Naive thymus-derived CD4-positive, alpha-beta T cell (primary cell): Measurements from ENCODE around the gene PCDH1. TPM values are rescaled to one million over a fixed set of nuclear protein-coding genes. Genes with fewer than 3 reads are reported as not detected.

Source experiments
- ATAC-seq: fragments of 150-1000 bp; cut with Tn5 transposase; 2 replicates; pipeline ENCODE4 v1.10.0; 2021; ENCODE audit warnings: mild to moderate bottlenecking, moderate library complexity
- CTCF ChIA-PET: fragments of 350-600 bp; sonication (Branson Sonifier 250); formaldehyde crosslinking; loops from one replicate; lab custom pipeline; 2021; ENCODE audit warnings: antibody characterized with exemption; lab: Charles Lee
- POLR2A ChIA-PET: fragments of 350-600 bp; sonication (Branson Sonifier 250); formaldehyde crosslinking; loops from one replicate; lab custom pipeline; 2021; ENCODE audit warnings: antibody characterized with exemption, inconsistent platforms; lab: Charles Lee
- DNase-seq, 9 donors: peaks; one replicate each; pipeline versions ENCODE4 v3.0.0 to v3.0.0-alpha.2; 2020 to 2022; ENCODE audit warnings: mixed read lengths in 1 of 9
- H3K27ac ChIP-seq: one replicate; pipeline ENCODE4 v1.7.0; 2013; ENCODE audit warnings: mild to moderate bottlenecking, low read depth, low read length, moderate library complexity
- H3K27me3 ChIP-seq, 2 donors: one replicate each; pipeline ENCODE4 v1.7.0; 2013; ENCODE audit warnings: low read length in 2 of 2, mild to moderate bottlenecking in 2 of 2, moderate library complexity in 2 of 2; ENCODE audit not compliant: control insufficient read depth in 2 of 2, insufficient read depth in 2 of 2
- H3K36me3 ChIP-seq, 3 experiments: 1 replicate in 2 of 3; 2 replicates in 1 of 3; pipeline ENCODE4 v1.7.0; 2013; ENCODE audit warnings: low read length in 3 of 3, mild to moderate bottlenecking in 3 of 3, moderate library complexity in 1 of 3; ENCODE audit not compliant: insufficient read depth in 3 of 3, control insufficient read depth in 2 of 3
- H3K4me1 ChIP-seq, 2 donors: one replicate each; pipeline ENCODE4 v1.7.0; 2013; ENCODE audit warnings: low read length in 2 of 2, mild to moderate bottlenecking in 2 of 2, moderate library complexity in 1 of 2; ENCODE audit not compliant: control insufficient read depth in 2 of 2, insufficient read depth in 2 of 2
- H3K4me3 ChIP-seq: 2 replicates; pipeline ENCODE4 v1.7.0; 2013; ENCODE audit warnings: mild to moderate bottlenecking, low read length
- H3K9me3 ChIP-seq, 3 experiments: 1 replicate in 2 of 3; 2 replicates in 1 of 3; pipeline ENCODE4 v1.7.0; 2013; ENCODE audit warnings: low read length in 3 of 3; ENCODE audit not compliant: control insufficient read depth in 2 of 3
- H3K27ac Mint-ChIP-seq, 9 donors: one replicate each; pipeline ENCODE4 v1.8.0; 2020 to 2022; ENCODE audit warnings: mixed read lengths in 9 of 9, mild to moderate bottlenecking in 8 of 9, moderate library complexity in 5 of 9, inconsistent platforms in 2 of 9
- H3K27me3 Mint-ChIP-seq, 5 donors: one replicate each; pipeline ENCODE4 v1.8.0; 2021 to 2022; ENCODE audit warnings: mixed read lengths in 5 of 5, mild to moderate bottlenecking in 1 of 5
- H3K36me3 Mint-ChIP-seq, 5 donors: one replicate each; pipeline ENCODE4 v1.8.0; 2020 to 2022; ENCODE audit warnings: mixed read lengths in 5 of 5, mild to moderate bottlenecking in 3 of 5, inconsistent platforms in 1 of 5
- H3K4me1 Mint-ChIP-seq, 7 donors: one replicate each; pipeline ENCODE4 v1.8.0; 2020 to 2022; ENCODE audit warnings: mixed read lengths in 7 of 7, mild to moderate bottlenecking in 3 of 7, inconsistent platforms in 1 of 7
- H3K4me3 Mint-ChIP-seq, 10 donors: one replicate each; pipeline ENCODE4 v1.8.0; 2020 to 2022; ENCODE audit warnings: mild to moderate bottlenecking in 10 of 10, mixed read lengths in 10 of 10, moderate library complexity in 6 of 10, inconsistent platforms in 2 of 10
- H3K9me3 Mint-ChIP-seq, 11 donors: one replicate each; pipeline ENCODE4 v1.8.0; 2020 to 2022; ENCODE audit warnings: mixed read lengths in 11 of 11, mild to moderate bottlenecking in 4 of 11, inconsistent platforms in 1 of 11, moderate library complexity in 1 of 11
- intact Hi-C, 2 donors: fragments of 100-400 bp; cut with micrococcal nuclease; formaldehyde crosslinking; loops; one replicate each; pipeline ENCODE4 v1.15.1; 2023
- polyA plus RNA-seq, 2 donors: library from polyadenylated mRNA; unstranded; fragments of 300-500 nt; fragmentation: Illumina TruSeq; gene quantifications; one replicate each; pipeline ENCODE4 v1.2.3, GENCODE V29; 2021
- total RNA-seq, 6 experiments: library from RNA in 5 of 6; stranded (reverse) in 5 of 6; gene quantifications; 1 replicate in 5 of 6; 2 replicates in 1 of 6; pipeline ENCODE4 v1.2.3 and lab custom pipeline; 2021 to 2026

Gene PCDH1
- total and polyA plus RNA-seq, 7 experiments from 2014 or later, result 0.05 to 3.2 (median 0.53) TPM; not detected in 4

- intact Hi-C loops, result loop anchor here (1.0 to 5.0 kb wide), 4 partner anchors 51 to 161 kb away; partner anchors contain the start of gene PCDH1 (in 2 of the 2)
- CTCF ChIA-PET, result interaction anchor here (1.3 to 2.4 kb wide), 2 partner anchors 52 to 135 kb away, joined by 3 to 8 read pairs; partner anchors contain the start of gene PCDH1
- Mint-ChIP-seq H3K27me3 (peaks cover 0 to 37% (median 14%) of the 10 kb centered on the region in 5 donors), H3K9me3 (peaks cover 0 to 2% (median 0%) of the 10 kb centered on the region in 11 donors), H3K4me1 (peaks cover 0 to 8% (median 0%) of the 10 kb centered on the region in 7 donors), H3K4me3 (no peak overlapping the region), H3K27ac (peak overlapping the region in 1 of 9 donors; percentile 57), H3K36me3 (no peaks in the 10 kb centered on the region)
- Histone ChIP-seq H3K4me1 (no peaks in the 10 kb centered on the region), H3K27me3 (no peaks in the 10 kb centered on the region), H3K36me3 (no peaks in the 10 kb centered on the region), H3K27ac (no peak overlapping the region), H3K4me3 (no peak overlapping the region), H3K9me3 (no peaks in the 10 kb centered on the region)
- DNase-seq (no peak), ATAC-seq (no peak)
- POLR2A ChIA-PET, result no interaction called here
Observed at GRCh38 chr5:141826674-141827073, 51.5 kb downstream of the PCDH1 start.

- peak overlapping the region in 1 of 9 donors; percentile 57 for H3K27ac Mint-ChIP-seq
- H3K27ac ChIP-seq, result no peak overlapping the region
- peaks cover 0 to 34% (median 14%) of the 10 kb centered on the region in 5 donors for H3K27me3 Mint-ChIP-seq
- H3K36me3 Mint-ChIP-seq, result no peaks in the 10 kb centered on the region
- POLR2A ChIA-PET, result interaction anchor here (0.5 kb wide), 1 partner anchor 236 kb away, joined by 3 read pairs; no protein-coding TSS in a partner anchor
- ATAC-seq, result peak; percentile 48
- H3K4me1 Mint-ChIP-seq, result peaks cover 0 to 8% (median 0%) of the 10 kb centered on the region in 7 donors
- no peak overlapping the region for H3K4me3 ChIP-seq
- no peaks in the 10 kb centered on the region for H3K27me3 ChIP-seq
- no peak overlapping the region for H3K4me3 Mint-ChIP-seq
- DNase-seq, result no peak
- H3K9me3 Mint-ChIP-seq, result peaks cover 0 to 2% (median 0%) of the 10 kb centered on the region in 11 donors
- H3K36me3 ChIP-seq, result no peaks in the 10 kb centered on the region
- CTCF ChIA-PET, result interaction anchor here (1.3 to 2.4 kb wide), 2 partner anchors 53 to 134 kb away, joined by 3 to 8 read pairs; partner anchors contain the start of gene PCDH1
- H3K9me3 ChIP-seq, result no peaks in the 10 kb centered on the region
- intact Hi-C loops, result loop anchor here (1.0 to 5.0 kb wide), 4 partner anchors 51 to 161 kb away; partner anchors contain the start of gene PCDH1 (in 2 of the 2)
- no peaks in the 10 kb centered on the region for H3K4me1 ChIP-seq
Observed at GRCh38 chr5:141825791-141826560, 52.2 kb downstream of the PCDH1 start.

- Histone ChIP-seq H3K27me3 (no peaks in the 10 kb centered on the region), H3K4me3 (no peak overlapping the region), H3K9me3 (no peaks in the 10 kb centered on the region), H3K4me1 (no peaks in the 10 kb centered on the region), H3K27ac (no peak overlapping the region), H3K36me3 (no peaks in the 10 kb centered on the region)
- Mint-ChIP-seq H3K27ac (peak overlapping the region in 1 of 9 donors; percentile 27), H3K27me3 (peaks cover 0 to 34% (median 14%) of the 10 kb centered on the region in 5 donors), H3K4me3 (no peak overlapping the region), H3K9me3 (peaks cover 0 to 2% (median 0%) of the 10 kb centered on the region in 11 donors), H3K4me1 (peaks cover 0 to 8% (median 0%) of the 10 kb centered on the region in 7 donors), H3K36me3 (no peaks in the 10 kb centered on the region)
- ChIA-PET CTCF (interaction anchor here (1.3 to 2.4 kb wide), 2 partner anchors 53 to 134 kb away, joined by 3 to 8 read pairs; partner anchors contain the start of gene PCDH1), POLR2A (no interaction called here)
- intact Hi-C loops, result loop anchor here (5.0 kb wide), 1 partner anchor 52 kb away; the partner anchor contains the start of gene PCDH1 (in 2 of the 2)
- ATAC-seq, result no peak
- no peak for DNase-seq
Observed at GRCh38 chr5:141825241-141825671, 53.0 kb downstream of the PCDH1 start.

GRCh38 chr5:141824717-141825116 lies 53.5 kb downstream of the PCDH1 start:
- POLR2A ChIA-PET, result no interaction called here
- no peak for DNase-seq
- peaks cover 0 to 32% (median 14%) of the 10 kb centered on the region in 5 donors for H3K27me3 Mint-ChIP-seq

GRCh38 chr5:141823056-141823455 lies 55.2 kb downstream of the PCDH1 start:
- Mint-ChIP-seq H3K4me3 (no peak overlapping the region), H3K27me3 (peaks cover 0 to 33% (median 14%) of the 10 kb centered on the region in 5 donors), H3K9me3 (no peaks in the 10 kb centered on the region), H3K27ac (no peak overlapping the region), H3K36me3 (no peaks in the 10 kb centered on the region), H3K4me1 (peaks cover 0 to 8% (median 0%) of the 10 kb centered on the region in 7 donors)
- ATAC-seq (no peak), DNase-seq (no peak)
- Histone ChIP-seq H3K9me3 (no peaks in the 10 kb centered on the region), H3K27me3 (no peaks in the 10 kb centered on the region), H3K36me3 (no peaks in the 10 kb centered on the region), H3K4me3 (no peak overlapping the region), H3K27ac (no peak overlapping the region), H3K4me1 (no peaks in the 10 kb centered on the region)
- intact Hi-C loops, result no loop called here
- POLR2A ChIA-PET, result no interaction called here
- CTCF ChIA-PET, result interaction anchor here (1.1 to 1.3 kb wide), 2 partner anchors 56 to 132 kb away, joined by 3 read pairs; no protein-coding TSS in a partner anchor

More at GRCh38 chr5:141824717-141825116, 53.5 kb downstream of the PCDH1 start:
- Mint-ChIP-seq H3K9me3 (peaks cover 0 to 2% (median 0%) of the 10 kb centered on the region in 11 donors), H3K4me3 (no peak overlapping the region), H3K27ac (no peak overlapping the region), H3K36me3 (no peaks in the 10 kb centered on the region), H3K4me1 (peaks cover 0 to 8% (median 0%) of the 10 kb centered on the region in 7 donors)
- ATAC-seq, result no peak
- H3K27ac ChIP-seq, result no peak overlapping the region
- H3K36me3 ChIP-seq, result no peaks in the 10 kb centered on the region
- H3K9me3 ChIP-seq, result no peaks in the 10 kb centered on the region
- no peak overlapping the region for H3K4me3 ChIP-seq
- no peaks in the 10 kb centered on the region for H3K4me1 ChIP-seq
- intact Hi-C loops, result loop anchor here (5.0 kb wide), 1 partner anchor 53 kb away; the partner anchor contains the start of gene PCDH1 (in 2 of the 2)
- CTCF ChIA-PET, result interaction anchor here (1.3 to 2.4 kb wide), 2 partner anchors 54 to 133 kb away, joined by 3 to 8 read pairs; partner anchors contain the start of gene PCDH1
- H3K27me3 ChIP-seq, result no peaks in the 10 kb centered on the region

GRCh38 chr5:141822144-141822543 lies 56.1 kb downstream of the PCDH1 start:
- ChIA-PET CTCF (interaction anchor here (1.1 kb wide), 1 partner anchor 57 kb away, joined by 3 read pairs; no protein-coding TSS in a partner anchor), POLR2A (no interaction called here)
- Mint-ChIP-seq H3K27ac (no peak overlapping the region), H3K36me3 (no peaks in the 10 kb centered on the region), H3K9me3 (no peaks in the 10 kb centered on the region), H3K4me3 (no peak overlapping the region), H3K27me3 (peaks cover 0 to 35% (median 13%) of the 10 kb centered on the region in 5 donors), H3K4me1 (peaks cover 0 to 5% (median 0%) of the 10 kb centered on the region in 7 donors)
- intact Hi-C loops, result no loop called here
- DNase-seq (no peak), ATAC-seq (no peak)
- Histone ChIP-seq H3K4me3 (no peak overlapping the region), H3K27me3 (no peaks in the 10 kb centered on the region), H3K36me3 (no peaks in the 10 kb centered on the region), H3K9me3 (no peaks in the 10 kb centered on the region), H3K27ac (no peak overlapping the region), H3K4me1 (no peaks in the 10 kb centered on the region)
